Measurements from ENCODE around the gene RASGRP2. TPM values are rescaled to one million over a fixed set of nuclear protein-coding genes. Genes with fewer than 3 reads are reported as not detected.
A peak's percentile ranks its signal among the peaks of the same experiment; 100 is the strongest.

RASGRP2 gene
- total and polyA plus RNA-seq, 2 donors (not counting 1 experiment from before 2014, with no cell fraction given), result 1.2 to 5.2 TPM

DNA sequence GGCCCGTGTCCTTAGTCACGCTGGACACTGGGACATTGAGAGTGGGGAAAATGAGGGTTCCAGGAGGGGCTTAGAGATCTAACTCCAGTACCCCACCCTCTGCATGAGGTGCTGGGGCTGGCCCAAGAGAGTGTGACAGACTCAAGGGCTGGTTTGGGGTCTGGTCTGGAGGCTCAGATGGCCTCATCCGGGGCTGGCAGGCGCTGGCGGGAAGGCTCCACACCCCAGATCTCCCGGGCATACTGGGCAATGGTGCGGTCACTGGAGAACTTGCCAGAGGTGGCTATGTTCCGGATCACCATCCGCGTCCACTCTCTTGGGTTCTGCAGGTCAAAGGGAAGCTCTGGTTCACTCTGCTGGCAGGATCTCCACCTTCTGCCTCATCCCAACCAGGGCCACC lies 2.5 kb upstream of the RASGRP2 start:
- H3K36me3 ChIP-seq (ENCODE audit: control insufficient read depth, insufficient read depth, low read length), result no peaks in the 10 kb centered on the region
- no peak overlapping the region for H3K4me2 ChIP-seq (ENCODE audit: extremely low read depth, insufficient read depth, low read length)
- no peak overlapping the region for H3K9ac ChIP-seq (ENCODE audit: insufficient read depth, low read length)
- no peak overlapping the region for H2AFZ ChIP-seq (ENCODE audit: low read length)
- no peak for DNase-seq (ENCODE audit: low read depth in 2 of 2)
- peaks cover 22% of the 10 kb centered on the region for H3K4me1 ChIP-seq (ENCODE audit: control insufficient read depth, extremely low read depth, insufficient read depth, low read length)
- no peaks in the 10 kb centered on the region for H3K79me2 ChIP-seq (ENCODE audit: control insufficient read depth, insufficient read depth, low read length)
- no peaks in the 10 kb centered on the region for H4K20me1 ChIP-seq (ENCODE audit: control insufficient read depth, extremely low read depth, insufficient read depth, low read length)
- no peaks in the 10 kb centered on the region for H3K9me3 ChIP-seq (ENCODE audit: control insufficient read depth, insufficient read depth, low read depth, low read length)
- no peak overlapping the region for H3K27ac ChIP-seq (ENCODE audit: insufficient read depth, low read length)
- H3K4me3 ChIP-seq (replicated peaks in 1 of 4; ENCODE audit: control extremely low read depth in 1 of 4, insufficient read depth in 1 of 4, low read depth in 3 of 4, low read length in 4 of 4), result no peak overlapping the region
- TF ChIP-seq, protein P1, sequence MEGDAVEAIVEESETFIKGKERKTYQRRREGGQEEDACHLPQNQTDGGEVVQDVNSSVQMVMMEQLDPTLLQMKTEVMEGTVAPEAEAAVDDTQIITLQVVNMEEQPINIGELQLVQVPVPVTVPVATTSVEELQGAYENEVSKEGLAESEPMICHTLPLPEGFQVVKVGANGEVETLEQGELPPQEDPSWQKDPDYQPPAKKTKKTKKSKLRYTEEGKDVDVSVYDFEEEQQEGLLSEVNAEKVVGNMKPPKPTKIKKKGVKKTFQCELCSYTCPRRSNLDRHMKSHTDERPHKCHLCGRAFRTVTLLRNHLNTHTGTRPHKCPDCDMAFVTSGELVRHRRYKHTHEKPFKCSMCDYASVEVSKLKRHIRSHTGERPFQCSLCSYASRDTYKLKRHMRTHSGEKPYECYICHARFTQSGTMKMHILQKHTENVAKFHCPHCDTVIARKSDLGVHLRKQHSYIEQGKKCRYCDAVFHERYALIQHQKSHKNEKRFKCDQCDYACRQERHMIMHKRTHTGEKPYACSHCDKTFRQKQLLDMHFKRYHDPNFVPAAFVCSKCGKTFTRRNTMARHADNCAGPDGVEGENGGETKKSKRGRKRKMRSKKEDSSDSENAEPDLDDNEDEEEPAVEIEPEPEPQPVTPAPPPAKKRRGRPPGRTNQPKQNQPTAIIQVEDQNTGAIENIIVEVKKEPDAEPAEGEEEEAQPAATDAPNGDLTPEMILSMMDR (conservative IDR thresholded peaks at IDR 0.05 in 1 of 2, IDR thresholded peaks at IDR 0.05 in 1 of 2; ENCODE audit: low read depth in 1 of 2, low read length in 2 of 2), result no peak
- TF ChIP-seq EZH2 (IDR thresholded peaks at IDR 0.05; ENCODE audit: low read length, missing control alignments), result no peak
- peaks cover 18% of the 10 kb centered on the region for H3K27me3 ChIP-seq (ENCODE audit: control insufficient read depth, insufficient read depth, low read length)

DNA sequence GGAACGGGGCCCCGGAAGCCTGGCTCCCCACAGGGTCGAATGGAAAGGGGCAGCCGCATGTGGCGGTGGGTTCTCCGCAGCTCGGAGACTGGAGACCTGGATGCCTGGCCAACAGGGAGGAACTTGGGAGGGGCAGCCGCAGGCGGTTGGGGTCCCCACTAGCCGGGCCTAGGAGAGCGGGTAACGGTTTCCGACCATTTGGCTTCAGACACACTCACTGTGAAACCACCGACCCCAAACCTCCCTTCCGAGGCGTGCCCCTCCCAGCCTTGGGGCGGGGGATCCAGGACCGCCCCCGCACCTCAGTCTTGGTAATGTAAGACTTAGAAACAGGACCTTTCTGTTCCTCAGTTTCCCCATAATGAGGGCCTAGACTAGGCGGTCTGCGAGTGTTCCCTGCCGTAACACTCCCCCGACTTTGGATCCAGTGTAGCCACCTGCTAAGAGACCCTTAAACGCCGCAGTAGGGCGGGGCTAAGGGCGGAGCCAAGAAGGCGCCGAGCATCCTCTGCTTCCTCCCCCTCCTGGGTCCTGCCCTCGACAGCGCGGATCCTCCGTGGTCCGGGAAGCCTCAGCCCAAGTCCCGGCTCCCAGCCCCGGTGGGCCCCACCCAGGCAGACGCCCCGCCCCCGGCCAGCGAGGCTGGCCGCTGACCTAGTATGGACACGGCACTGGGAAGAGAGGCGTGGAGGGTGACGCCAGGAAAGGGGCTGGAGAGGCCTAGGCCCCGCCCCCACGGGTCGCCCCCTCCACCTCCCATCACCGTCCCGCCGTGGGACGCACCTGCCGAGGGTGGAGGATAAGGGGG lies 1.8 kb upstream of the RASGRP2 start:
- Histone ChIP-seq H3K4me2 (ENCODE audit: extremely low read depth, insufficient read depth, low read length) (peak overlapping the region; percentile 78), H3K4me3 (replicated peaks in 1 of 4; ENCODE audit: control extremely low read depth in 1 of 4, insufficient read depth in 1 of 4, low read depth in 3 of 4, low read length in 4 of 4) (peak overlapping the region in 3 of 4 experiments; percentile 16 to 37 (median 34)), H3K9me3 (ENCODE audit: control insufficient read depth, insufficient read depth, low read depth, low read length) (no peaks in the 10 kb centered on the region), H3K36me3 (ENCODE audit: control insufficient read depth, insufficient read depth, low read length) (no peaks in the 10 kb centered on the region), H3K4me1 (ENCODE audit: control insufficient read depth, extremely low read depth, insufficient read depth, low read length) (peaks cover 22% of the 10 kb centered on the region), H3K9ac (ENCODE audit: insufficient read depth, low read length) (no peak overlapping the region), H3K27me3 (ENCODE audit: control insufficient read depth, insufficient read depth, low read length) (peaks cover 18% of the 10 kb centered on the region), H3K79me2 (ENCODE audit: control insufficient read depth, insufficient read depth, low read length) (no peaks in the 10 kb centered on the region), H2AFZ (ENCODE audit: low read length) (no peak overlapping the region), H4K20me1 (ENCODE audit: control insufficient read depth, extremely low read depth, insufficient read depth, low read length) (no peaks in the 10 kb centered on the region), H3K27ac (ENCODE audit: insufficient read depth, low read length) (no peak overlapping the region)
- TF ChIP-seq, protein P1 (conservative IDR thresholded peaks at IDR 0.05 in 1 of 2, IDR thresholded peaks at IDR 0.05 in 1 of 2; ENCODE audit: low read depth in 1 of 2, low read length in 2 of 2), result no peak
- TF ChIP-seq EZH2 (IDR thresholded peaks at IDR 0.05; ENCODE audit: low read length, missing control alignments), result no peak
- DNase-seq (ENCODE audit: low read depth in 2 of 2), result peak; percentile 49 to 72

DNA sequence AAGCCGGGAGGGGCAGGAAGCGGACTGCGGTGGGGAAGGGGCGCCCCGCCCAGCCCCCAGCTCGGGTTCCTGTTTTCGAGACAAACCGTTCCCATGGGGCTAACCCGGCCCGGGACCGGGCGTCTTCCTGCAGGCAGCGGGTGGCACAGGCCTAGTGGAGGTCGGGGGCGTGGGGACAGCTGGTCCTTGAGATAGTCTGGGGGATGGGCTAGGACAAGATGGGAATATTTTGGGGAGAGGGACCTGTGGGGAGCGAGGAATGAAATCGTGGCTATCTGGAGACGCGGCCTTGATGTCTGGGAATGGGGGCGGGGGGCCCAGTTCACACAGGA lies 1.2 kb upstream of the RASGRP2 start:
- no peak for DNase-seq (ENCODE audit: low read depth in 2 of 2)
- H3K27me3 ChIP-seq (ENCODE audit: control insufficient read depth, insufficient read depth, low read length), result peaks cover 18% of the 10 kb centered on the region
- H2AFZ ChIP-seq (ENCODE audit: low read length), result no peak overlapping the region
- peak overlapping the region; percentile 78 for H3K4me2 ChIP-seq (ENCODE audit: extremely low read depth, insufficient read depth, low read length)
- peak; percentile 89 for TF ChIP-seq EZH2 (IDR thresholded peaks at IDR 0.05; ENCODE audit: low read length, missing control alignments)
- TF ChIP-seq, protein P1 (conservative IDR thresholded peaks at IDR 0.05 in 1 of 2, IDR thresholded peaks at IDR 0.05 in 1 of 2; ENCODE audit: low read depth in 1 of 2, low read length in 2 of 2), result no peak
- no peaks in the 10 kb centered on the region for H3K36me3 ChIP-seq (ENCODE audit: control insufficient read depth, insufficient read depth, low read length)
- H3K9ac ChIP-seq (ENCODE audit: insufficient read depth, low read length), result peak overlapping the region; percentile 23
- H3K4me1 ChIP-seq (ENCODE audit: control insufficient read depth, extremely low read depth, insufficient read depth, low read length), result peaks cover 22% of the 10 kb centered on the region
- H3K27ac ChIP-seq (ENCODE audit: insufficient read depth, low read length), result no peak overlapping the region
- no peaks in the 10 kb centered on the region for H4K20me1 ChIP-seq (ENCODE audit: control insufficient read depth, extremely low read depth, insufficient read depth, low read length)
- no peaks in the 10 kb centered on the region for H3K79me2 ChIP-seq (ENCODE audit: control insufficient read depth, insufficient read depth, low read length)
- H3K4me3 ChIP-seq (replicated peaks in 1 of 4; ENCODE audit: control extremely low read depth in 1 of 4, insufficient read depth in 1 of 4, low read depth in 3 of 4, low read length in 4 of 4), result peak overlapping the region in 2 of 4 experiments; percentile 16 to 37
- no peaks in the 10 kb centered on the region for H3K9me3 ChIP-seq (ENCODE audit: control insufficient read depth, insufficient read depth, low read depth, low read length)
